Measurements from ENCODE around the gene KCNAB3. TPM values are rescaled to one million over a fixed set of nuclear protein-coding genes. Genes with fewer than 3 reads are reported as not detected.

KCNAB3 gene
- total and polyA plus RNA-seq, 4 donors = 0.23 to 0.67 (median 0.42) TPM

- Histone ChIP-seq H3K4me1 (ENCODE audit: control insufficient read depth in 4 of 4, insufficient read depth in 4 of 4, low read length in 3 of 4) (no peaks in the 10 kb centered on the region), H3K9ac (ENCODE audit: low read depth in 1 of 2, low read length in 2 of 2) (no peak overlapping the region), H3K36me3 (ENCODE audit: control insufficient read depth in 4 of 4, insufficient read depth in 3 of 4, low read depth in 1 of 4, low read length in 3 of 4) (no peaks in the 10 kb centered on the region), H3K4me3 (ENCODE audit: low read depth in 1 of 3, low read length in 3 of 3) (no peak overlapping the region), H3K9me3 (ENCODE audit: control insufficient read depth in 4 of 4, low read length in 3 of 4) (no peaks in the 10 kb centered on the region), H3K27ac (ENCODE audit: low read depth in 1 of 2, low read length in 2 of 2) (no peak overlapping the region), H3K27me3 (ENCODE audit: control insufficient read depth in 4 of 4, insufficient read depth in 4 of 4, low read length in 3 of 4) (no peaks in the 10 kb centered on the region)
- no peak for TF ChIP-seq GABPA (IDR thresholded peaks at IDR 0.05 in 1 of 2, conservative IDR thresholded peaks at IDR 0.05 in 1 of 2)
- TF ChIP-seq FOXA1 (IDR thresholded peaks at IDR 0.05) = no peak
- no peak for TF ChIP-seq HNF4G (IDR thresholded peaks at IDR 0.05)
- no peak for TF ChIP-seq FOXA2 (IDR thresholded peaks at IDR 0.05)
- TF ChIP-seq EGR1 (IDR thresholded peaks at IDR 0.05; ENCODE audit: low read depth in 2 of 2) = no peak
- no peak for TF ChIP-seq NR2F2 (IDR thresholded peaks at IDR 0.05)
- no peak for TF ChIP-seq RAD21 (IDR thresholded peaks at IDR 0.05)
- no peak for TF ChIP-seq YY1 (IDR thresholded peaks at IDR 0.05)
- TF ChIP-seq JUND (IDR thresholded peaks at IDR 0.05) = no peak
- TF ChIP-seq MAX (IDR thresholded peaks at IDR 0.05) = no peak
- no peak for TF ChIP-seq ZBTB33 (IDR thresholded peaks at IDR 0.05)
- no peak for TF ChIP-seq SP1 (IDR thresholded peaks at IDR 0.05)
- TF ChIP-seq HNF4A (conservative IDR thresholded peaks at IDR 0.05) = no peak
- no peak for TF ChIP-seq CTCF (IDR thresholded peaks at IDR 0.05; ENCODE audit: low read depth, low read length, missing input control)
- no peak for TF ChIP-seq REST (IDR thresholded peaks at IDR 0.05)
- no peak for TF ChIP-seq ATF3 (IDR thresholded peaks at IDR 0.05)
- no peak for TF ChIP-seq RXRA (IDR thresholded peaks at IDR 0.05)
- no peak for DNase-seq (ENCODE audit: low spot score)
- WGBS = 59% methylated on average over 2 of the region's 2 CpGs
Observed at GRCh38 chr17:7967751-7968150, 38.1 kb upstream of the KCNAB3 start.

GRCh38 chr17:7961421-7961820 is 31.8 kb upstream of the KCNAB3 start:
- no peak overlapping the region for H3K4me3 ChIP-seq (ENCODE audit: low read depth in 1 of 3, low read length in 3 of 3)
- H3K4me1 ChIP-seq (ENCODE audit: control insufficient read depth in 4 of 4, insufficient read depth in 4 of 4, low read length in 3 of 4) = no peaks in the 10 kb centered on the region
- 47% methylated on average over 2 of the region's 2 CpGs for WGBS
- H3K27me3 ChIP-seq (ENCODE audit: control insufficient read depth in 4 of 4, insufficient read depth in 4 of 4, low read length in 3 of 4) = no peaks in the 10 kb centered on the region
- DNase-seq (ENCODE audit: low spot score) = no peak
- no peak overlapping the region for H3K9ac ChIP-seq (ENCODE audit: low read depth in 1 of 2, low read length in 2 of 2)
- H3K36me3 ChIP-seq (ENCODE audit: control insufficient read depth in 4 of 4, insufficient read depth in 3 of 4, low read depth in 1 of 4, low read length in 3 of 4) = no peaks in the 10 kb centered on the region
- TF ChIP-seq MAX (IDR thresholded peaks at IDR 0.05) (no peak), SP1 (IDR thresholded peaks at IDR 0.05) (no peak), CTCF (IDR thresholded peaks at IDR 0.05; ENCODE audit: low read depth, low read length, missing input control) (no peak)
- H3K27ac ChIP-seq (ENCODE audit: low read depth in 1 of 2, low read length in 2 of 2) = no peak overlapping the region
- H3K9me3 ChIP-seq (ENCODE audit: control insufficient read depth in 4 of 4, low read length in 3 of 4) = no peaks in the 10 kb centered on the region

Measured in liver (tissue), 9 donors.